Transverse colon (tissue), 4 donors: ENCODE measurements around the gene UGT1A5.

ENCODE experiments used
- CTCF ChIP-seq, 5 experiments: fragments of 200-600 bp in 3 of 5; fragments of 450-650 bp in 2 of 5; sonication (generic) in 3 of 5; IDR thresholded peaks; 1 replicate in 2 of 5; 2 replicates in 3 of 5; pipeline ENCODE4 v1.5.1; 2016 to 2017; ENCODE audit warnings: antibody characterized with exemption in 5 of 5, inconsistent platforms in 3 of 5, mild to moderate bottlenecking in 2 of 5, moderate library complexity in 1 of 5
- EP300 ChIP-seq: sonication (generic); formaldehyde crosslinking; IDR thresholded peaks from one replicate; pipeline ENCODE4 v1.6.1; 2017; ENCODE audit warnings: antibody characterized with exemption, low read depth
- POLR2A ChIP-seq: fragments of 450-650 bp; IDR thresholded peaks from one replicate; pipeline ENCODE4 v1.6.1; 2016; ENCODE audit warnings: antibody characterized with exemption, mild to moderate bottlenecking, moderate library complexity
- POLR2AphosphoS5 ChIP-seq, 3 donors: sonication (generic); formaldehyde crosslinking; IDR thresholded peaks; one replicate each; pipeline ENCODE4 v1.6.1; 2016; ENCODE audit warnings: antibody characterized with exemption in 3 of 3

DNA sequence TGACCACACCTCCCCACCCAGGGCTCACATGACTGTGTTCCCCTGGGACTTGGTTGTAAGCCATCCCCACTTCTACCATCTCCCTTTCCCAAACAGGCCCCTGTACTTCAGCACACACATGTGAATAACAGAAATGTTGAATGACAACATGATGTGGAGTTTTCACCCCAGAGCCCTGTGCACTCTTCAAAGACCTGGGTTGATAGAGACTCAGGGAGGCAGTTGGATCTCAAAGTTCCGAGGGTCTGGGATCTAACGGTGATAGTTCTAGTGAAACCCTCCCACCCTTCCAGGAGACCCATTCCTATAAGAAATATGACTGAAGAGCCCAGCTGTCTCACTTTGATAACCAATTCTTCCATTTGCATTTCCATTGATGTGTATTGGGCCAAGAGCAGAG, 65.3 kb downstream of the UGT1A5 start, which contains the start of gene MROH2A:
- TF ChIP-seq CTCF (IDR thresholded peaks at IDR 0.05) (no peak), POLR2A (no peak), EP300 (no peak), POLR2AphosphoS5 (IDR thresholded peaks at IDR 0.05) (no peak)
